Measurements from ENCODE around the gene PHYH. TPM values are rescaled to one million over a fixed set of nuclear protein-coding genes. Genes with fewer than 3 reads are reported as not detected.
A peak's percentile ranks its signal among the peaks of the same experiment; 100 is the strongest.

Gene PHYH
- total RNA-seq: 10 to 100 TPM; 45.4 to 70.7 TPM
- 100 to 1,000 TPM; 103 to 139 TPM for polyA plus RNA-seq

DNA sequence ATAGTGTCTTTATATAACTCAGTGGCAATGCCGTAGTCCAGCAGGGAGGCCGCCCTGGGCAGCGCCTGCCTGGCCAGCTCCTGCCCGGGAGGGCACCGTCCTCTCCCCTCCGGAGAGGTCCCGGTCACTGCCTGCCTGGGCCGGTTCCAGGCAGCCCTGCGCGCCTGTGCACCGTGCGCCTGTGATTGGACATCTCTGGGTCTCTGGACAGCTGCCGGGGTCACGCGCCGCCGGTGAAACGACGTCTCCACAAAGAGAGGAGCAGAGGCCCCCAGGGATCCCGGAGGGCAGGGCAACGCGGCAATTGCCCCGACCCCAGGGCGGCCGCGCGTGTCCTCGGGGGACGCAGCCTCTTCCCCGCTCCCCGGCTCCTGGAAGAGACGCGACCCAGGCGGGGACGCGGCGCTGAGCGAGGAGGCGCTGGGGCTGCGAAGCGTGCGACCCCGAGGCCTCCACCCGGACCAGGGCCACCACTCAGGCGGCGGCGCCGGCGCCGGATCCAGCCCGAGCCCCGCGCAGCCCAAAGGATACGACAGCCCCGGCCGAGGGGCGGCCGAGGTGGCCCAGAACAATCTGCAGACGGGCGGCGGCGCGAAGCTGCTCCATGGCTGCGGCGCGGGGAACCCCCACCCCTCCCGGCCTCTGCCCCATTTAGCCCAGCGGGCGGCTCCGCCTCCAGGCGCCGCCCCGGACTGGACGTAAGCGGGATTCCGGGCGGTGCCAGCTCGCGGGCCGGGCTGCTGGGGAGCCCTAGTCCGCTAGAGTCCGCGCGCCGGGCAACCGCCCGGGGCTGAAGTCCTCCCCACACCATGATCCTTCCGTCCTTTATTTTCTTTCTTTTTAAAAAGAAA is at the start of gene PHYH:
PHYH (minus strand) TSS at position 628 of the 851 bp plus-strand sequence; CDS start at position 606, 22 bp downstream.
- peak within 1 kb of the TSS; percentile 64 to 91 for H3K9ac ChIP-seq (ENCODE audit: low read depth in 1 of 2, low read length in 2 of 2)
- under 1% methylated on average over 88 of the region's 88 CpGs for WGBS
- DNase-seq (ENCODE audit: low spot score): peak; percentile 86
- peaks cover 0 to 8% (median 2%) of the 10 kb centered on the region in 4 donors for H3K36me3 ChIP-seq (ENCODE audit: control insufficient read depth in 4 of 4, insufficient read depth in 3 of 4, low read depth in 1 of 4, low read length in 3 of 4)
- H3K27me3 ChIP-seq (ENCODE audit: control insufficient read depth in 4 of 4, insufficient read depth in 4 of 4, low read length in 3 of 4): no peaks in the 10 kb centered on the region
- H3K27ac ChIP-seq (ENCODE audit: low read depth in 1 of 2, low read length in 2 of 2): peak within 1 kb of the TSS; percentile 96 to 98
- H3K9me3 ChIP-seq (ENCODE audit: control insufficient read depth in 4 of 4, low read length in 3 of 4): no peaks in the 10 kb centered on the region
- H3K4me3 ChIP-seq (ENCODE audit: low read depth in 1 of 3, low read length in 3 of 3): peak within 1 kb of the TSS; percentile 55 to 91 (median 83)
- TF ChIP-seq FOXA1 (IDR thresholded peaks at IDR 0.05) (peak; percentile 71), RAD21 (IDR thresholded peaks at IDR 0.05) (peak; percentile 40 to 48), YY1 (IDR thresholded peaks at IDR 0.05) (peak; percentile 66), FOXA2 (IDR thresholded peaks at IDR 0.05) (peak; percentile 59), TAF1 (conservative IDR thresholded peaks at IDR 0.05) (peak; percentile 52), JUND (IDR thresholded peaks at IDR 0.05) (peak in 1 of 2 donors; percentile 47), EGR1 (IDR thresholded peaks at IDR 0.05; ENCODE audit: low read depth in 2 of 2) (peak in 1 of 2 donors; percentile 26), GABPA (IDR thresholded peaks at IDR 0.05 in 1 of 2, conservative IDR thresholded peaks at IDR 0.05 in 1 of 2) (no peak), SP1 (IDR thresholded peaks at IDR 0.05) (peak; percentile 87), HNF4G (IDR thresholded peaks at IDR 0.05) (peak; percentile 44), RXRA (IDR thresholded peaks at IDR 0.05) (peak; percentile 93 to 95), NR2F2 (IDR thresholded peaks at IDR 0.05) (no peak), HNF4A (conservative IDR thresholded peaks at IDR 0.05) (peak; percentile 77 to 79)
- TF ChIP-seq, protein P1, sequence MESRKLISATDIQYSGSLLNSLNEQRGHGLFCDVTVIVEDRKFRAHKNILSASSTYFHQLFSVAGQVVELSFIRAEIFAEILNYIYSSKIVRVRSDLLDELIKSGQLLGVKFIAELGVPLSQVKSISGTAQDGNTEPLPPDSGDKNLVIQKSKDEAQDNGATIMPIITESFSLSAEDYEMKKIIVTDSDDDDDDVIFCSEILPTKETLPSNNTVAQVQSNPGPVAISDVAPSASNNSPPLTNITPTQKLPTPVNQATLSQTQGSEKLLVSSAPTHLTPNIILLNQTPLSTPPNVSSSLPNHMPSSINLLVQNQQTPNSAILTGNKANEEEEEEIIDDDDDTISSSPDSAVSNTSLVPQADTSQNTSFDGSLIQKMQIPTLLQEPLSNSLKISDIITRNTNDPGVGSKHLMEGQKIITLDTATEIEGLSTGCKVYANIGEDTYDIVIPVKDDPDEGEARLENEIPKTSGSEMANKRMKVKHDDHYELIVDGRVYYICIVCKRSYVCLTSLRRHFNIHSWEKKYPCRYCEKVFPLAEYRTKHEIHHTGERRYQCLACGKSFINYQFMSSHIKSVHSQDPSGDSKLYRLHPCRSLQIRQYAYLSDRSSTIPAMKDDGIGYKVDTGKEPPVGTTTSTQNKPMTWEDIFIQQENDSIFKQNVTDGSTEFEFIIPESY (IDR thresholded peaks at IDR 0.05): no peak
- TF ChIP-seq, protein P2, sequence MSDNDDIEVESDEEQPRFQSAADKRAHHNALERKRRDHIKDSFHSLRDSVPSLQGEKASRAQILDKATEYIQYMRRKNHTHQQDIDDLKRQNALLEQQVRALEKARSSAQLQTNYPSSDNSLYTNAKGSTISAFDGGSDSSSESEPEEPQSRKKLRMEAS (IDR thresholded peaks at IDR 0.05): no peak
- TF ChIP-seq, protein P3, sequence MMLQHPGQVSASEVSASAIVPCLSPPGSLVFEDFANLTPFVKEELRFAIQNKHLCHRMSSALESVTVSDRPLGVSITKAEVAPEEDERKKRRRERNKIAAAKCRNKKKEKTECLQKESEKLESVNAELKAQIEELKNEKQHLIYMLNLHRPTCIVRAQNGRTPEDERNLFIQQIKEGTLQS (IDR thresholded peaks at IDR 0.05): no peak
- TF ChIP-seq, protein P4, sequence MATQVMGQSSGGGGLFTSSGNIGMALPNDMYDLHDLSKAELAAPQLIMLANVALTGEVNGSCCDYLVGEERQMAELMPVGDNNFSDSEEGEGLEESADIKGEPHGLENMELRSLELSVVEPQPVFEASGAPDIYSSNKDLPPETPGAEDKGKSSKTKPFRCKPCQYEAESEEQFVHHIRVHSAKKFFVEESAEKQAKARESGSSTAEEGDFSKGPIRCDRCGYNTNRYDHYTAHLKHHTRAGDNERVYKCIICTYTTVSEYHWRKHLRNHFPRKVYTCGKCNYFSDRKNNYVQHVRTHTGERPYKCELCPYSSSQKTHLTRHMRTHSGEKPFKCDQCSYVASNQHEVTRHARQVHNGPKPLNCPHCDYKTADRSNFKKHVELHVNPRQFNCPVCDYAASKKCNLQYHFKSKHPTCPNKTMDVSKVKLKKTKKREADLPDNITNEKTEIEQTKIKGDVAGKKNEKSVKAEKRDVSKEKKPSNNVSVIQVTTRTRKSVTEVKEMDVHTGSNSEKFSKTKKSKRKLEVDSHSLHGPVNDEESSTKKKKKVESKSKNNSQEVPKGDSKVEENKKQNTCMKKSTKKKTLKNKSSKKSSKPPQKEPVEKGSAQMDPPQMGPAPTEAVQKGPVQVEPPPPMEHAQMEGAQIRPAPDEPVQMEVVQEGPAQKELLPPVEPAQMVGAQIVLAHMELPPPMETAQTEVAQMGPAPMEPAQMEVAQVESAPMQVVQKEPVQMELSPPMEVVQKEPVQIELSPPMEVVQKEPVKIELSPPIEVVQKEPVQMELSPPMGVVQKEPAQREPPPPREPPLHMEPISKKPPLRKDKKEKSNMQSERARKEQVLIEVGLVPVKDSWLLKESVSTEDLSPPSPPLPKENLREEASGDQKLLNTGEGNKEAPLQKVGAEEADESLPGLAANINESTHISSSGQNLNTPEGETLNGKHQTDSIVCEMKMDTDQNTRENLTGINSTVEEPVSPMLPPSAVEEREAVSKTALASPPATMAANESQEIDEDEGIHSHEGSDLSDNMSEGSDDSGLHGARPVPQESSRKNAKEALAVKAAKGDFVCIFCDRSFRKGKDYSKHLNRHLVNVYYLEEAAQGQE (IDR thresholded peaks at IDR 0.05): peak; percentile 94
- TF ChIP-seq, protein P5, sequence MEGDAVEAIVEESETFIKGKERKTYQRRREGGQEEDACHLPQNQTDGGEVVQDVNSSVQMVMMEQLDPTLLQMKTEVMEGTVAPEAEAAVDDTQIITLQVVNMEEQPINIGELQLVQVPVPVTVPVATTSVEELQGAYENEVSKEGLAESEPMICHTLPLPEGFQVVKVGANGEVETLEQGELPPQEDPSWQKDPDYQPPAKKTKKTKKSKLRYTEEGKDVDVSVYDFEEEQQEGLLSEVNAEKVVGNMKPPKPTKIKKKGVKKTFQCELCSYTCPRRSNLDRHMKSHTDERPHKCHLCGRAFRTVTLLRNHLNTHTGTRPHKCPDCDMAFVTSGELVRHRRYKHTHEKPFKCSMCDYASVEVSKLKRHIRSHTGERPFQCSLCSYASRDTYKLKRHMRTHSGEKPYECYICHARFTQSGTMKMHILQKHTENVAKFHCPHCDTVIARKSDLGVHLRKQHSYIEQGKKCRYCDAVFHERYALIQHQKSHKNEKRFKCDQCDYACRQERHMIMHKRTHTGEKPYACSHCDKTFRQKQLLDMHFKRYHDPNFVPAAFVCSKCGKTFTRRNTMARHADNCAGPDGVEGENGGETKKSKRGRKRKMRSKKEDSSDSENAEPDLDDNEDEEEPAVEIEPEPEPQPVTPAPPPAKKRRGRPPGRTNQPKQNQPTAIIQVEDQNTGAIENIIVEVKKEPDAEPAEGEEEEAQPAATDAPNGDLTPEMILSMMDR (IDR thresholded peaks at IDR 0.05; ENCODE audit: low read depth, low read length, missing input control): no peak
- peaks cover 6 to 21% (median 11%) of the 10 kb centered on the region in 4 donors for H3K4me1 ChIP-seq (ENCODE audit: control insufficient read depth in 4 of 4, insufficient read depth in 4 of 4, low read length in 3 of 4)

Measured in liver (tissue), 9 donors.